Activated CD4-positive, alpha-beta T cell treated with anti-CD3 and anti-CD28 coated beads for 48 hours (primary cell): ENCODE measurements around the gene PNN.
"Not testable (repeated sequence)": the region's sequence is repeated elsewhere in the genome, so short reads cannot be mapped to it uniquely, and the experiment has no call there.

Source experiments
- DNase-seq: peaks from one replicate; pipeline ENCODE4 v3.0.0-alpha.2; 2020

Gene PNN

DNA sequence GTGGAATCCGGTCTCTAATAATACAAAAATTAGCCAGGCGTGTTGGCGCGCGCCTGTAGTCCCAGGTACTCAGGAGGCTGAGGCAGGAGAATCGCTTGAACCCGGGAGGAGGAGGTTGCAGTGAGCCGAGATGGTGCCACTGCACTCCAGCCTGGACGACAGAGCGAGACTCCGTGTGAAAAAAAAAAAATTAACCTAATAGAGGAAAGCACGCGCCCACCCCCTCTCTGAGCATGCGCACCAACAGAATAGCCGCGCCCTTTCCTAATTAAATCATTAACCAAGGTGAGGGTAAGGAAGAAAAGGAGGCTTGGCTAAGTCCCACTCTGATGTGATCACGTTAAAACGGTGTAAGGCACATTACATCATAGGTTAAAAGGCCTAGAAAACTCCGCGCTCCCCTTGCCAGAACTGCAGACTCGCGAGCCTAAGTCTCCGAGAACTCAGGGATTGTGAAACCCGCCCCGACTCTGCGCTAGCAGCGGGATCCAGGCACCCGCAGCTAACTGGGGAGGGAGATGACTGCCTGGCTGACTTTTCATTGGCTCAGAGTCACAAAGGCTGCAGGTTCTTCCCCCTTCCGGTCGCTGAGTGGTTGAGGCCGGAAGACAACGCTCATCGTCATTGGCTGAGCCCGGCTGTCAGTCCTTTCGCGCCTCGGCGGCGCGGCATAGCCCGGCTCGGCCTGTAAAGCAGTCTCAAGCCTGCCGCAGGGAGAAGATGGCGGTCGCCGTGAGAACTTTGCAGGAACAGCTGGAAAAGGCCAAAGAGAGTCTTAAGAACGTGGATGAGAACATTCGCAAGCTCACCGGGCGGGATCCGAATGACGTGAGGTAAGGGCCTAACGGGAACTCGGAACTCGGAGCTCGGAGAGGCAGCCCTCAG is at the start of gene PNN:
TSS of gene PNN (plus strand) at position 695 of the 885 bp plus-strand sequence. CDS start at position 721, 26 bp downstream.
- DNase-seq, result peak; percentile 97

GRCh38 chr14:39137835-39138234 is 37.2 kb upstream of the PNN start:
- not testable (repeated sequence) for DNase-seq

- DNase-seq, result no peak
Observed at GRCh38 chr14:39138440-39138839, 36.6 kb upstream of the PNN start.

DNA sequence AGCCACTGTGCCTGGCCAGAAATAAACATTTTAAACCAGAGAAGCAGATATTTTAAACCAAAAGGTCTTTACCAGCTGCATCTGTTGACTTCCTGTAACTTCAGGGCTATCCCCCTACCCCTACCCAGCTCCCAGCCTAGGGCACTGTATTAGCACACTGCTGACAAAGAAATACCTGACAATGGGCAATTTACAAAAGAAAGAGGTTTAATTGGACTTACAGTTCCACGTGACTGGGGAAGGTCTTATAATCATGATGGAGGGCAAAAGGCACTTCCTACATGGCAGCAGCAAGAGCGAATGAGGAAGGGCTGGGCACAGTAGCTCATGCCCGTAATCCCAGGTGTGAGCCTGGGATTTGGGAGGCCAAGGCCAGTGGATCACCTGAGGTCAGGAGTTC is 34.9 kb upstream of the PNN start:
- DNase-seq, result no peak

DNA sequence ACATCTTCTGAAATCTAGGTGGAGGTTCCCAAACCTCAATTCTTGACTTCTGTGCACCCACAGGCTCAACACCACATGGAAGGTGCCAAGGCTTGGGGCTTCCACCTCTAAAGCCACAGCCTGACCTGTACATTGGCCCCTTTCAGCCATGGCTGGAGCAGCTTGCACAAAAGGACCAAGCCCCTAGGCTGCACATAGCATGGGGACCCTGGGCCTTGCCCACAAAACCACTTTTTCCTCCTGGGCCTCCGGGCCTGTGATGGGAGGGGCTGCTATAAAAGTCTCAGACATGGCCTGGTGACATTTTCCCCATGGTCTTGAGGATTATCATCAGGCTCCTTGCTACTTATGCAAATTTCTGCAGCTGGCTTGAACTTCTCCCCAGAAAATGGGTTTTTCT is 33.4 kb upstream of the PNN start:
- DNase-seq, result not testable (repeated sequence)

DNA sequence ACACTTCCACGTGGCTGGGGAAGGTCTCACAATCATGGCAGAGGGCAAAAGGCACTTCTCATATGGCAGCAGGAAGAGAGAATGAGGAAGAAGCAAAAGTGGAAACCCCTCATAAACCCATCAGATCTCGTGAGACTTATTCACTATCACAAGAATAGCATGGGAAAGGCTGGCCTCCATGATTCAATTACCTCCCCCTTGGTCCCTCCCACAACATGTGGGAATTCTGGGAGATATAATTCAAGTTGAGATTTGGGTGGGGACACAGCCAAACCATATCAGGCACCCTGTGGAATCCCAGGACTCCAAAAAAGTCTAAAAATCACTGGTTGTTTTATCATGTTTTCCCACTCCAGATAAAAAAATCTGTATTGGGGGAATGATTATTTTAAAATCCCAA is 31.8 kb upstream of the PNN start:
- DNase-seq, result not testable (repeated sequence)

DNA sequence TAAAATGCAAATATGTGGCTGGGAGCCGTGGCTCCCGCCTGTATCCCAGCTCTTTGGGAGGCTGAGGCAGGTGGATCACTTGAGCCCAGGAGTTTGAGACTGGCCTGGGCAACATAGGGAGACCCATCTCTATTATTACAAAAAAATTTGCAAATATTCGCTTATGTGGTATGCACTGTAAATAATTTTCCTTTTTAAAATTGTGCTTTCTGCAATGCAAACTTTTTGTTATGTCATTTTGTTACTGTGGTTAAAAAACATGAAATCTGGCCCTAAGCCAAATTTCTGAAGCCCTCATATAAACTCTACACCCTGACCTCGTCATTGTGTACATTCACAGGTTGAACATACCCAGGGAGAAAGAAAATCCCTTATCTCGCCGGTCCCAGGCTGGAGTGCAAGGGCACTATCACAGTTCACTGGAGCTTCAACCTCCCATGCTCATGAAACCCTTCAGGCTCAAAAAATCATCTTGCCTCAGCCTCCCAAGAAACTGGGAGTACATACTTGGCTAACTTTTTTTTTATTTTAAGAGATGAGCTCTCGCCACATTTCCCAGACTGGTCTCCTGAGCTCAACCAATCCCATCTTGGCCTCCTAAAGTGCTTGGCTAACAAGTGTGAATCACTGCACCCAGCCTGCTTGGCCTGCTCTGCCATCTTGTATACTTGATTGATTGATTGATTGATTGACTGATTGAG is 29.6 kb upstream of the PNN start:
- no peak for DNase-seq

- DNase-seq, result no peak
Observed at GRCh38 chr14:39154594-39155189, 20.4 kb upstream of the PNN start.

DNA sequence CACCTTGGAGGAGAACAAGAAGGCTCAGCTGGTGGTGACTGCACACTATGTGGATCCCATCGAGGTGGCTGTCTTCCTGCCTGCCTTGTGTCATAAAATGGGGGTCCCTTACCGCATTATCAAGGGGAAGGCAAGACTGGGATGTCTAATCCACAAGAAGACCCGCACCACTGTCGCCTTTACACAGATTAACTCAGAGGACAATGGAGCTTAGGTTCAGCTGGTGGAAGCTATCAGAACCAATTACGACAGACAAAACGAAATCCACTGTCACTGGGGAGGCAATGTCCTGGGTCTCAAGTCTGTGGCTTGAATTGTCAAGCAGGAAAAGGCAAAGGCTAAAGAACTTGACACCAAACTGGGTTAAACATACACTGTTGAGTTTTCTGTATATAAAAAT is 17.6 kb upstream of the PNN start:
- no peak for DNase-seq

DNA sequence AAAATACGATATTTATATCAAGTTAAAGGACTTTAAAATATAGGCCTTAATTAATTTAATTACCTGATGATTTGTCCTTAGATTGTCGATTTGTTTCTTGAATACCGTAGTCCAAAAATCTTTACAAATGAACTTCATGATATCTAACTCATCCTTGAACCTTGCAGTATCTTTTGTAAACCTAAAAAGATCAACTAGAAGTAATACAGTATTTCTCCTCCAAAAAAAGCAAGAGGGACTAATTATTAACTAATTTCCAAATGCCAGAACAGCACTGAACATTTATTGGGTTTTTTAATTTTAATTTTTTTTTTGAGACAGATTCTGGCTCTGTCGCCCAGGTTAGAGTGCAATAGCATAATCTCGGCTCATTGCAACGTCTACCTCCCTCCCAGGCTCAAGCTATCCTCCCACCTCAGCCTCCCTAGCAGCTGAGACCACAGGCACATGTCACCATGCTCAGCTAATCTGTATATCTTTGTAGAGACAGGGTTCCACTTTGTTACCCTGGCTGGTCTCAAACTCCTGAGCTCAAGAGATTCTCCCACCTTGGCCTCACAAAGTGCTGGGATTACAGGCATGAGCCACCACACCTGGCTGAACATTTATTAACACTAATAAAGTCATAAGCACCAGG is 16.7 kb upstream of the PNN start:
- DNase-seq, result no peak

DNA sequence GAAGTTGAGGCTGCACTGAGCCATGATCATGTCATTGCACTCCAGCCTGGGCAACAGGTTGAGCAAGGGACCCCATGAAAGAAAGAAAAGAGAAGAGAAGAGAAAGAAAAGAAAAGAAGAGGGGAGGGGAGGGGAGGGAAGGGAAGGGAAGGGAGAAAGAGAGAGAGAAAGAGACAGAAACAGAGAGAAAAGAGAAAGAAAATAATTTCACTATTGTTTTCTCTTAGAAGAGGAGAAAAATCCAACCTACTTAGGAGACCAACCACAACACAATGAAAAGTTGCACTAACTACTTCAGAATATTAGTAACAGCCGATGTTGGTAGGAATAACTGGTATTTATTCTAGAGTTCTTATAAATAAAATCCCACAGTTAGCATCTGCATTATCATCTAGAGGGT is 14.6 kb upstream of the PNN start:
- no peak for DNase-seq

- not testable (repeated sequence) for DNase-seq
Observed at GRCh38 chr14:39167797-39168320, 7.2 kb upstream of the PNN start.

- no peak for DNase-seq
Observed at GRCh38 chr14:39168591-39168990, 6.5 kb upstream of the PNN start.

- DNase-seq, result no peak
Observed at GRCh38 chr14:39169541-39169900, 5.5 kb upstream of the PNN start.

GRCh38 chr14:39173198-39173597 is 1.9 kb upstream of the PNN start:
- DNase-seq, result no peak

DNA sequence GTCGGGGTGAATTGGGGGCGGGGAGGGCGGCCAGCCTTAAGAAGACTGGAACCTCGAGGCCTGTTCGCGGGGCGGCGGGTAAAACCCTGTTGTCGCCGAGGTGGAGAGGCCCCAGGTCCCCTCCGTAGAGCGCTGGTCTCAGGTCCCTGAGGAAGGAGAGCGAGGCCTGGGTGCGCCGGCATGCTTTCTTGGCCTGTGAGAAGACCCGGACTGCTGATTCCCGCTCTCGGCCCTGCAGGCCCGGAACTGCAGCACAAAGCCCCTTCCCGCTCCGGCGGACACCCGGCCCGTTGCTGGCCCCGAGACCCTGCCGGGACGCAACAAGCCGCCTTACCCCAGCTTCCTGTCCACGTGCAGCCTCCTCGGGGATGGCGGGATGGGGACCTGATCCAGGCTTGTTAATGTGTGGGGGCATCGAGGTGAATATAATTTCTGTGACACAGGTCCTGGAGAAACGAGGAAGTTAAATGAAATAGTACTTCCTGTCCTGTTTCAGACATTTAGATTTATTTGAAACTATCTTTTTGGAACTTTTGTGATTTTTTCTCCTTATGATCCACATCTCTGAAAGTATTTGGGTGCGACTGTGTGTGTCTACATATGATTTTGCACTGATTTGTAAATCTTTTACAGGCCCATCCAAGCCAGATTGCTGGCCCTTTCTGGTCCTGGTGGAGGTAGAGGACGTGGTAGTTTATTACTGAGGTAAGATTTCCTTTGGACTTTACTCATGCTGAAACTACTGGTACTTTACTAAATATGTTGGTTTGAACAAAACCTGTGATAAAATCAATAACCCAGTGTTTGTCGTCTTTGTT is 600 bp downstream of the PNN start:
- DNase-seq, result peak; percentile 64

- DNase-seq, result no peak
Observed at GRCh38 chr14:39176263-39177167, 1.5 kb downstream of the PNN start.

DNA sequence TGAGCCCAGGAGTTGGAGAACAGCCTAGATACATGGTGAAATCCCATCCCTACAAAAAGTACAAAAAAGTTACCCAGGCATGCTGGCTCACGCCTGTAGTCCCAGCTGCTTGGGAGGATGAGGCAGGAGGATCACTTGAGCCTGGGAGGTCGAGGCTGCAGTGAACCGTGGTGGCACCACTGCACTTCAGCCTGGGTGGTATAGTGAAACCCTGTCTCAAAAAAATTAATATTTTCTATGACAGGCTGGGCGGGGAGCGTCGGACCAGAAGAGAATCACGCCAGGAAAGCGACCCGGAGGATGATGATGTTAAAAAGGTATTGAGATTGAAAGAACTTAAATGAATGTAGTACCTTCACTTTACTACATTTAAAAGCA is 2.1 kb downstream of the PNN start:
- no peak for DNase-seq

- no peak for DNase-seq
Observed at GRCh38 chr14:39179042-39179441, 4.0 kb downstream of the PNN start.

GRCh38 chr14:39180553-39180952 is 5.5 kb downstream of the PNN start:
- DNase-seq, result no peak

GRCh38 chr14:39181026-39181692 is 6.1 kb downstream of the PNN start:
- no peak for DNase-seq
